ENCODE data around the gene RPS19. TPM values are rescaled to one million over a fixed set of nuclear protein-coding genes. Genes with fewer than 3 reads are reported as not detected.
"Not testable (repeated sequence)": the region's sequence is repeated elsewhere in the genome, so short reads cannot be mapped to it uniquely, and the experiment has no call there.

RPS19 gene
- polyA plus RNA-seq, 1 donor = 2,505 TPM

GRCh38 chr19:41901707-41902360, 41.8 kb downstream of the RPS19 start:
- no peak for DNase-seq (ENCODE audit: low read depth)

GRCh38 chr19:41902594-41902993, 42.5 kb downstream of the RPS19 start:
- DNase-seq (ENCODE audit: low read depth) = no peak

- no peak for DNase-seq (ENCODE audit: low read depth)
These were observed 43.3 kb downstream of the RPS19 start for GRCh38 chr19:41903193-41903953.

GRCh38 chr19:41904118-41904870, 44.2 kb downstream of the RPS19 start:
- DNase-seq (ENCODE audit: low read depth) = no peak

- no peak for DNase-seq (ENCODE audit: low read depth)
These were observed 45.4 kb downstream of the RPS19 start for GRCh38 chr19:41905273-41906002.

GRCh38 chr19:41906271-41906670, 46.2 kb downstream of the RPS19 start:
- no peak for DNase-seq (ENCODE audit: low read depth)

GRCh38 chr19:41906916-41907680, 47.0 kb downstream of the RPS19 start:
- no peak for DNase-seq (ENCODE audit: low read depth)

GRCh38 chr19:41907994-41908615, 48.0 kb downstream of the RPS19 start:
- DNase-seq (ENCODE audit: low read depth) = no peak

GRCh38 chr19:41908724-41909464, 48.8 kb downstream of the RPS19 start:
- no peak for DNase-seq (ENCODE audit: low read depth)

GRCh38 chr19:41909706-41910105, 49.7 kb downstream of the RPS19 start:
- no peak for DNase-seq (ENCODE audit: low read depth)

GRCh38 chr19:41910240-41910991, 50.4 kb downstream of the RPS19 start:
- no peak for DNase-seq (ENCODE audit: low read depth)

- no peak for DNase-seq (ENCODE audit: low read depth)
These were observed 51.2 kb downstream of the RPS19 start for GRCh38 chr19:41910992-41911888.

GRCh38 chr19:41911889-41912731, 52.1 kb downstream of the RPS19 start:
- no peak for DNase-seq (ENCODE audit: low read depth)

- no peak for DNase-seq (ENCODE audit: low read depth)
These were observed 53.0 kb downstream of the RPS19 start for GRCh38 chr19:41912899-41913537.

GRCh38 chr19:41913538-41914423, 53.7 kb downstream of the RPS19 start:
- DNase-seq (ENCODE audit: low read depth) = no peak

GRCh38 chr19:41914424-41914834, 54.4 kb downstream of the RPS19 start:
- not testable (repeated sequence) for DNase-seq (ENCODE audit: low read depth)
